ENCODE results near the gene CYB5R4.
"Not testable (repeated sequence)": the region's sequence is repeated elsewhere in the genome, so short reads cannot be mapped to it uniquely, and the experiment has no call there.

The CYB5R4 gene

DNA sequence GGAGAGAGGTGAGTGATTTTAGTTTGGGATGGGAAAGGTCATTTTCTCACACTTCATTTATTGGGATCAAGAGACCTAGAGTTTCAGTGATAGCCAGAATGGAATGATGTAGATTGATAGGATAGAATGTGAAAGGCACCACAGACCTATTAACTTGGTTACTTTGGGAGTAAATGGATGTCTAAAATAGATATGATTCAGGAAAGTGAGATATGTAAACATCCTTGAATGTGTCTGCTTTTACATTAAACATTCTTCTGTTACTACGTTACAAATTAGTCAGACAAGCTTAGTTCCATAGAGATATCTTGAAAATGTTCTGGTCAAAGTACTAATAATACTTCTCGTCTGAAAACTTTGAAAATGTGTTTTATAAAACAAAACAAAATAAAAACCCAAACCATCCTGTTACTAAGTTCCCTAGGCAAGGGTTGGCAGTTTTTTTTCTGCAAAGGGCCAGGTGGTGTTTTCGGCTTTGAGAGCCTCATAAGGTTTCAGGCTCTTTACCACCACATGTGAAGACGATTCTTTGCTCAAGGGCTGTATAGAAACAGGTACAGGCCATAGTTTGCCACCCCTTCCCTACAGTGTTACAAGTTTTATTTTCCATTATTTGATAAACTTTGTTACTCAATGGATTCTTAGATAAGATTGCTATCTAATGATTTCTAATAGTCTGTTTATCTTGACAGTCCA, 3.4 kb downstream of the CYB5R4 start:
- no peak for DNase-seq (ENCODE audit: low spot score)

DNA sequence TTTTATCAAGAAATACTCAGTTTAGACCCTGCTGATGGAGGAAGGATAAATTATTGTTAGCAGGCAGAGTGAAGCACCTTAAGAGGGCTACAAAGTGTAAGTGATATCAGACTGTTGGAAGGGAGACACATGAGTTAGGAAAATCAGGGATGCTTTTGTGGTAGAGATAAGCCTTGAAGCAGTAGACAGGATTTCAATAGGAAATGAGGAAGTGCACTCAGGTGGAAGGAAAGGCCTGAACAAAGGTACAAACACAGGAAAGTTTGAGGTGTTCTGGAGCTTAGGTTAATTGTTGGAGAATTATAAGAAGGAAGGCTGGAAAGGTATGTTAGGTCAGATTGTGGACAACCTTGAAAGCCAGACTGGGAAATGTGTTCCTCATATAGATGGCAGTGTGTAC, 7.6 kb downstream of the CYB5R4 start:
- DNase-seq (ENCODE audit: low spot score): no peak

DNA sequence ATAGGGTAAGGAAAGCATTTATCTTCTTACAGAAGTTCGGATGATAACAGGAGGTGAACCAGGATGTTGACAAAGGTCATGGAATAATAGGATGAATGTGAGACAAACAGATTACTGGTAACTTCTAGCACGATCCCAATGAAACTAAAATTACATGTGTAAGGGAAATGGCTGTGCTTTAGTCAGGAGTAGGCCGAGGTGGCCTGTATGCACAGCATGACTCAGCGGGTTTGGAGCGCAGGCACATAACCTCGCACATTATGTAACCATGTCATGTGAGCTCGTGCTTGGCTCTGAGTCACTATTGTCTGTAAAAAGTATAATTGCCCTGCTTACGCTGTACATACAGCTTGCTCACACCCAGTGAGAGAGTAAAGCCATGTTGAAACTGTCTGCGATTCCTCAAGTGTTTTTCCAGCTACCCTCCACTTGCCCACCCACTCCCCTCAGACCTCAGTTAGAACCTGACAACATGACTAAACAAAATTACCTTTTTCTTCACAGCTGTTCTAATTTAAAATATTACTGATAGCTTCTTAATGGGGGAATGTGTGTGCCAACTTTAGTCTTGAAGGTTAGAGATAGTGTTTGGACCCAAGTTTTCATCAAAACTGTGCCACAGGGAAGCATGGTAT, 8.2 kb downstream of the CYB5R4 start:
- peak; percentile 19 for DNase-seq (ENCODE audit: low spot score)

DNA sequence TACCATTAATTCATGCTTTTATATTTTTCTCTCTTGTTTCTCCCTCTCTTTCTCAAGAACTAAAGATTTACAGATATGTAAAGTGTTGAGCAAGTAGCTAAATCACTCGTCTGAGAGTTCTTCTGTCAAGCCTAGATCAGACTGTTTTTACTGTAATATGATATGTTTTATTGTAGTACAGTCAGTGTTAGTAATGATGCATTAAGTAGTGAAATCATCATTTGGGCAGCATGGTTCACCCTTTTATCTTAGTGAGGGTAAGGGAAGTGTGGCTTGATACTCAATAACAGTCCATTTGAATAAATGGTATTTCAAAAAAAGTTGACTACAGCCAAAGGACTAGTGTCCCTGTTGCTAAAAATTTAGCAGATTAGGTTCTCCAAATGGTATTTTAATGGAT, 9.2 kb downstream of the CYB5R4 start:
- no peak for DNase-seq (ENCODE audit: low spot score)

DNA sequence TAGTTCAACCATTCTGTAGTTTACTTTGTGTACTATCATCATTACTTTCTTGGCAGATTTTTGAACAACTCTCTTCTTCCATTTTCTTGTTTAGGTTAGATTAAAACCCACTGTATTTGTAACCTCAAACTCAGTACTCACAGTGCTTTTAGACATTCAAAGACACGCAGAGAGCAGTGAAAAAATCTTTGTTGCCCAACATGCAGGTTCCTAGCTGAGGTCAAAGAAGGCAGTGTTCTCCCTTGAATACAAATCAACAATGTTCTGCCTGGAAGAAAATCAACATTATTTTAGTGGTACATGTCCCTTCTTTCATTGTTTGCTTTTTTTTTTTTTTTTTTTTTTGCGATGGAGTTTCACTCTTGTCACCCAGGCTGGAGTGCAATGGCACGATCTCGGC, 11.2 kb downstream of the CYB5R4 start:
- DNase-seq (ENCODE audit: low spot score): no peak

DNA sequence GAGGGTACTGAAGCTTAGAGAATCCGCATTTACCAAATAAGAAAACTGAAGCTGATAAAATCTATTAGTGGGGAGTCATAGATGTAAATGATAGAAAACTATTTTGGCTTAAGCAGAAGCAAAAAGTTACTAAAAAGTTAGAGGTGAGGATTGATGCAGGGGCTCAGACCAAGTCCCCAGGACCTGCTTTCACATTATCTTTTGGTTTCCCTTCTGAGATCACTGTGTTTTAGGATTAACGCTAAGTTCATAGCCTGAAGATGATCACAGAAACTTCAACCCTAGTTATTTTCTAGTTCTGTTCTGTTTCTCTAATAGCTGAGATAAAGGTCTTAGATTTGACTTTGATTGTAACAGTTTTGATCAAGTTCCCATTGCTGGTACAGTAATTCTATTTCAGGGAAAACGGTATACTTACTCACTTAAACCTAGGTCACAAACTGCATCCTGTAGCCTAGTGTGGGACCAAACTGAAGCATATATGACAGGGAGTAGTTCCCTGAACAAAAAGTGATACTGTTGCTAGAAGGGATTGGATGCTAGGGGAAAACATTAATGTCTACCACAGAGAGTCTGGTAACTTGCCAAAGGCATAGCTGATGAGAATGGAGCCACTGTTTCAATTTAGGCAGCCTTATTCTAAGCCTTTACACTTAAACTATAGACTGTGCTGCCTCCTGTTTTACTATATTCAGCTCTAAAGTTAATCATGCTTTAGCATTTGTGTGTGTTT, 13.1 kb downstream of the CYB5R4 start:
- no peak for DNase-seq (ENCODE audit: low spot score)

DNA sequence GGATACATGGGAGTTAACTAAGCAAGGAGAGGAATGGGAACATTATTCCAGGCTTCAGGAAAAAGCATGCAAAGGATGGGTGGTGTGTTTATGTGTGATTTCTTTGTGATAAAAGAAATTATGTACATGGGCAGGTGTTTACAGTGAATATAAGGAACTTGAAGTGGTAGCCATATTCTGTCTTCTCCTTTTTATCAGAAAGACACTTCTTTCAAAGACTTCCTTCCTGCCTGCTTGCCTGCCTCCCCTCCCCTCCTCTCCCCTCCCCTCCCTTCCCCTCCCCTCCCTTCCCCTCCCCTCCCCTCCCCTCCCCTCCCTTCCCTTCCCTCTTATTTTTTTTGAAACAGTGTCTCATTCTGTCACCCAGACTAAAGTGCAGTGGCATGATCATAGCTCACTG, 14.4 kb downstream of the CYB5R4 start:
- no peak for DNase-seq (ENCODE audit: low spot score)

DNA sequence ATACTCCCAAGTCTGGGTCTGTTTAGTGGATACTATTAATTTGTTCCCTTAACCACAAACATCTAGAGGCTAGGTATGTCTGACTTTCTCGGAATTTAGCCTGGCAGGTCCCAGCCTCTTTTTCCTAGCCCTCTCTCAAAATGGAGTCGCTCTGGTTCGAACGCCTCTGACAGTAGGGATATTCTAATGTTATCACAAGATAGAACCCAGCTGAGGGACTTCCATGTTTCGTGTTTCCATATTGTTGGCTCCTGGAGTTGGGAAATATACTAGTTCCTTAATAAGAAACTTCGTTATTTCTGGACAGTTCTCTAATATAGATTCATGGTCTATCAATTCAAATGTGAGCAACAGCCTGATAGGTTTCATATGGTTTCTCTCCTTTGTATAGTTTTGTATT, 16.4 kb downstream of the CYB5R4 start:
- no peak for DNase-seq (ENCODE audit: low spot score)

DNA sequence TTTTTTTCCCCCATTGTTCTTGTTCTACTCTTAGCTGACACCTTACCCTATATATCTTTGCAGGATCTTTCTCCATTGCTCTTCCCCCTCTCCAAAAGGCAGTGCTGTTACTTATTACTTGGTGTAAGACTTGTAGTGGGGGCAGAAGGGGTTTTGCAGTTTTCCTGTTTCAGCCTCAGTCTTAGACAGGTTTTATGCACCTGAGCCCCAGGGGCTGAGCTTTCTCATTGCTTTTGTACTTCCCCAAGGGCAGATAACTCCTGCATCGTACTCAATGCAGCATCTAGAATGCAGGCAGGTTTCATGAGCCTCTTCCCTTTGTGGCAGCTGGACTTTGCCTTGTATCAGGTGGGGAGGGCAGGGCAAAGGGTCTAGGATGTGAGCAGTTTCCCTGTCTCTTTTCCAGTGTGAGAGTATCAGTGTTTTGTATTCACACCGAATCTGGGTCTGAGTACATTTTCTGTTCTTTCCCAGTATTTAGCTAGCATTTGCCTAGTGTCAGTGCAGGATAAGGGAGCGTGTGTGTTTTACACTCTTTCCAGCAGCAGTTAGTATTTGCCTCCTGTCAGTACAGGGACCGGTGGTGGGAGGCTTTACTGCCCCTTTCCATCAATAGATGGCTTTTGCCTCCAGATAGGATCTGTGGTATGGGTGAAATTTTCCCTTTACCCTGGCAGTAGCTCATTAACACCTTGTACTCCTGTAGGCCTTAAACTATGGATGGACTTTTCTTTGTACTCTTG, 19.6 kb downstream of the CYB5R4 start:
- no peak for DNase-seq (ENCODE audit: low spot score)

DNA sequence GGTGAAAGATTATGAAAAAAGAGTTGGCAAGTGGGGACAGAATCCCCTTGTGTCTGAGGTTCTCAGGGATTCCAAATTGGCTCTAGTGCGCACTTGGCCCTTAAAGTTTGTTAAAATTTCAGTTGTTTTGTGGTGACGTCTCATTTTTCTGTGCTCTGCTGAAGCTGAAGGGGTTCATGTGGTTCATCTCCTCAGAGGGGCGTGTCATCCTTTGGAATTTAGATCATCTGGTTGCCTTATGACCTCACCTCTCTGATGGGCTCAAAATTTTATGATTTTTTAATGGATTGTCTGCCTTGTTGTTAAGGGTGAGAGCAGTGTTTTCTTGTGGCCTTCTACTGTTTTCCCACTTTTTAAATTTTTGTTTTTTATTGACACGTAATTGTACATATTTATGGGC, 20.3 kb downstream of the CYB5R4 start:
- no peak for DNase-seq (ENCODE audit: low spot score)

DNA sequence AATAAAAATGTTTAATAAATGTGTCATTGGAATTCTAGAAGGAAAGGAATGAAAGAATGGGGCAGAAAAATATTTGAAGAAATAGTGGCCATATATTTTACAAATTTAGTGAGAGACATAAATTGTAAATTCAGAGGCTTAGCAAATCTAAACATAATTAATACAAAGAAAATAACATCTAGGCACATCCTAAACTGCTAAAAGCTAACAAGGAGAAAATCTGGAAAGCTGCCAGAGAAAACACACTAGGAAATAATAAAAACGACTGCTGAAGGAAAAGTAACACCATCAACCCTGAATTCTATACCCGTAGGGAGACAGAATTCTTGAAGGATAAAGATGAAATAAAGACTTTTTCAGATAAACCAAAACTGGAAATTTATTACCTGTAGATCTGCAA, 23.8 kb downstream of the CYB5R4 start:
- no peak for DNase-seq (ENCODE audit: low spot score)

DNA sequence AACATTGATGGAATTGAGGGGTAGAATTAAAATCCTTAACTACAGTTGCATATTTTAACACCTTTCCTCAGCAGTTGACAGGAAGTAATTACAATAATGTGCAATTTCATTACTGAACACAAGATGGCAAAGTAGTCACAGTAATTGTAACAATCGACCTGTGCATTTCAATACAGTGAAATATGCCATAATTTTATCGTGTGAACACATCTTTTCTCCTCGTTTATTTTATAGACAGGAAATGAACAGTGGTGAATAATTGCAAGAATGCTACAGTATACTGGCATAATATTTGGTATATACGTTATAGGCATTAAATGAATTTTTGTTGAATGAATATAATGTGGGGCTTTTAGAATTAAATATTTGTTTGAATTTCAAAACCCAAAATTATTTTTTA, 25.0 kb downstream of the CYB5R4 start:
- peak; percentile 46 for DNase-seq (ENCODE audit: low spot score)

DNA sequence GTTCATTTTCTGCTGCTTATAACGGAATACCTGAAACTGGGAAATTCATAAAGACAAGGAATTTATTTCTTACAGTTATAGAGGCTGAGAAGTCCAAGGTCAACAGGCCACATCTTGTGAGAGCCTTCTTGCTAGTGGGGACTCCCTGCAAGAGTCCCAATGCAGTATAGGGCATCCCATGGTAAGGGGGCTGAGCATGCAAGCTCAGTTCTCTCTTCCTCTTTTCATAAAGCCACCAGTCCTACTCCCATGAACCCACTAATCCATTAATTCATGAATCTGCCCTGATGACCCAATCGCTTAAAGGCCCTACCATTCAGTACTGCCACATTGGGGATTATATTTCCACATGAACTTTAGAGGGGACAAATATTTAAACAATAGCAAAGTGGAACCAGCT, 26.5 kb downstream of the CYB5R4 start:
- DNase-seq (ENCODE audit: low spot score): no peak

DNA sequence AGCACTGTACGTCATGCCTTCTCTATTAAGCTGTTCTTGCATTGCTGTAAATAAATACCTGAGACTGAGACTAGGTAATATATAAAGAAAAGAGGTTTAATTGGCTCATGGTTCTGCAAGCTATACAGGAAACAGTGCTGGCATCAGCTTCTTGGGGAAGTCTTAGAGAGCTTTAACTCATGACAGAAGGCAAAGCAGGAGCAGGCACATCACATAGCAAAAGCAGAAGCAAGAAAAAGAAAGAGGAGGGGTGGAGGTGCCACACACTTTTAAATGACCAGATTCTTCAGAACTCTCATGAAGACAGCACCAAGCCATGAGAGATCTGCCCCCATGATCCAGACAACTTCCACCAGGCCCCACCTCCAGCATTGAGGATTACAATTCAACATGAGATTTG, 30.1 kb downstream of the CYB5R4 start:
- no peak for DNase-seq (ENCODE audit: low spot score)

DNA sequence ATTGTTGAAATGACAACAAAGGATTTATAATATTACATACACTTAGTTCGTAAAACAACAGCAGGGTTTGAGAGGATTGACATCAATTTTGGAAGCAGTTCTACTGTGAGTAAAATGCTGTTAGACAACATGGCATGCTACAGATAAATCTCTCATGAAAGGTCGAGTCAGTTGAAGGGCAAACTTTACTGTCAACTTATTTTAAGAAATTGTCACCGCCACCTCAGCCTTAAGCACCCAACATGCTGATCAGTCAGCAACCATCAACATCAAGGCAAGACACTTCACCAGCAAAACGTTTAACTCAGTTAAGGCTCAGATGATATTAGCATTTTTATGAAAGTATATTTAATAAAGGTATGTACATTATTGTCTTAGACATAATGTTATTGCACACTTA, 31.0 kb downstream of the CYB5R4 start:
- DNase-seq (ENCODE audit: low spot score): no peak

DNA sequence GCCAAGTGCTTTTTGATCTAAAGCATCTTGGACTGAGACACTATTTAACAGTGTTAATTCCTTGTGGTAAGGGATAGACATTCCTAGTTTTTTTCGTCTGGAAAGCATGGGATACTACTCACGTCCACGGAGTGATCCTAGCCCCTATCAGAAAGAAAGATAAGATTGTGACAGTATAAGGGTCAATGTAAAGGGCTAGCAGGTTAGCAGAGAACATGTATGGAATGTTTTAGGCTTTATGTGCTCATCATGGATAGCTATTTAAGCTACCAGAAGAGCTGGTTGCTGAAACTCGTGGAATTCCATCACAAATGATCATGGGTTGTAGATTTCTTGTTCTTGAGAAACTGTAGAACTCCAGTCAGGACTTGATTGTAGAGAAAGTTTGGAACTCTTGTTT, 32.1 kb downstream of the CYB5R4 start:
- DNase-seq (ENCODE audit: low spot score): no peak

DNA sequence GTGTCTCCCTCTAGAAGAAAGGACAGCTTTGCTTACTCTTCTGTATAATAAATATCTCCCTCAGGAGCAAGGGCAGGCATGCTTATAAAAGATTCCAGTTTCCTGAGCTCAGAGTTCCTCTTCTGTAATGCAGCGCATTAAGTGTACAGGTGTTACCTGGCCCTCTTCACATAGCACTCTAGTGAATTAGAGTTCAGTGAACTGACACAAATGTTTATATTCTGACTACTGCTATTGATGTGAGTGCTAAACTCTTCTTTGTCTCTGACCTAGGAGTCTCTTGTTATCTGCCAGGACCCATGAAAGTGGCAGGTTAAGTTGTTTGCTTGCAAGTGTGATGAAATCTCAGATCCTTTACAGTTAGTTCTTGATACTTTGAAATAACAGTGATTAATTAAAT, 33.5 kb downstream of the CYB5R4 start:
- DNase-seq (ENCODE audit: low spot score): no peak

DNA sequence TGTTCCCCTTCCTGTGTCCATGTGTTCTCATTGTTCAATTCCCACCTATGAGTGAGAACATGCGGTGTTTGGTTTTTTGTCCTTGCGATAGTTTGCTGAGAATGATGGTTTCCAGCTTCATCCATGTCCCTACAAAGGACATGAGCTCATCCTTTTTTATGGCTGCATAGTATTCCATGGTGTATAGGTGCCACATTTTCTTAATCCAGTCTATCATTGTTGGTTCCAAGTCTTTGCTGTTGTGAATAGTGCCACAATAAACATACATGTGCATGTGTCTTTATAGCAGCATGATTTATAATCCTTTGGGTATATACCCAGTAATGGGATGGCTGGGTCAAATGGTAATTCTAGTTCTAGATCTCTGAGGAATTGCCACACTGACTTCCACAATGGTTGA, 37.6 kb downstream of the CYB5R4 start:
- not testable (repeated sequence) for DNase-seq (ENCODE audit: low spot score)

DNA sequence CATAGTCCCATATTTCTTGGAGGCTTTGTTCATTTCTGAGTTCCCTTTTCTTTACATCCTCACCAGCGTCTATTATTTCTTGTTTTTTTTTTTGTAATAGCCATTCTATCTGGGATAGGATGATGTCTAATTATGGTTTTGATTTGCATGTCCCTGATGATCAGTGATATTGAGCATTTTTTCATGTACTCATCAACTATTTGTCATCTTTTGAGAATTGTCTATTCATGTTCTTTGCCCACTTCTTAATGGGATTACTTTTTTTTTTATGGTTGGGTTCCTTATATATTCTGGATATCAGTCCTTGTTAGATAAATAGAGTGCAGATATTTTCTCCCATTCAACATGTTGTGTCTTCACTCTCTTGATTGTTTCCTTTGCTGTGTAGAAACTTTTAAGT, 42.1 kb downstream of the CYB5R4 start:
- no peak for DNase-seq (ENCODE audit: low spot score)

DNA sequence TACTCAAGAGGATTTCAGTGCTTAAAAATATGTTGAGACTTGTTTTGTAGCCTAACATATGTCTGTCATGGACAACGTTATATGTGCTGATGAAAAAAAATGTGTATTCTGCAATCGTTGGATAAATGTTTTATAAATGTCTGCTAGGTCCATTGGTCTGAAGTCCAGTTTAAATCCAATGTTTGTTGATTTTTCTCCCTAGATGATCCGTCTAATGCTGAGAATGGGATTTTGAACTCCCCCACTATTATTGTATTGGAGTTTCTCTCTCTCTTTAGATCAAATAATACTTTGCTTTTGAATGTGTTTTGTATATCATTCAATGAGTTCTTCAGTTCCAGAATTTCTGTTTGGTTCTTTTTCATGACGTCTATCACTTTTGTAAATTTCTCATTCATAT, 44.9 kb downstream of the CYB5R4 start:
- DNase-seq (ENCODE audit: low spot score): no peak

DNA sequence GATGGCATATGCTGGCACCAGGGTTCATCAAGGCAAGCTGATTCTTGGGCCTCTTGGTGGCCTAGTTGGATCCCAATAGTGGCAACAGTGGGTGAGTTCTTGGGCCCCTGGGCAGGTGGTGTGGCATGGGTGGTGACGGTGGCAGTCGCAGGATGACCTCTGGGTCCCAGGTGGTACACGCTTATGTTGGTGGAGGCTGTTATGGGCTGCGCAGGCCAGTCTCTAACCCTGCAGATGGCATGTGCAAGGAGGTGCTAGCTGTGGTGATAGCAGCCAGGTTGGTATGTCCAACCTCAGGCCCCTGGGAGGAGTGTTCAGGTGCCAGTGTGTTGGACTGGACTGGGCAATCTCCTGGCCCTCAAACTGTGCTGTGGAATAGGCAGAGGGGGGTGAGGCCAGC, 46.2 kb downstream of the CYB5R4 start:
- no peak for DNase-seq (ENCODE audit: low spot score)

DNA sequence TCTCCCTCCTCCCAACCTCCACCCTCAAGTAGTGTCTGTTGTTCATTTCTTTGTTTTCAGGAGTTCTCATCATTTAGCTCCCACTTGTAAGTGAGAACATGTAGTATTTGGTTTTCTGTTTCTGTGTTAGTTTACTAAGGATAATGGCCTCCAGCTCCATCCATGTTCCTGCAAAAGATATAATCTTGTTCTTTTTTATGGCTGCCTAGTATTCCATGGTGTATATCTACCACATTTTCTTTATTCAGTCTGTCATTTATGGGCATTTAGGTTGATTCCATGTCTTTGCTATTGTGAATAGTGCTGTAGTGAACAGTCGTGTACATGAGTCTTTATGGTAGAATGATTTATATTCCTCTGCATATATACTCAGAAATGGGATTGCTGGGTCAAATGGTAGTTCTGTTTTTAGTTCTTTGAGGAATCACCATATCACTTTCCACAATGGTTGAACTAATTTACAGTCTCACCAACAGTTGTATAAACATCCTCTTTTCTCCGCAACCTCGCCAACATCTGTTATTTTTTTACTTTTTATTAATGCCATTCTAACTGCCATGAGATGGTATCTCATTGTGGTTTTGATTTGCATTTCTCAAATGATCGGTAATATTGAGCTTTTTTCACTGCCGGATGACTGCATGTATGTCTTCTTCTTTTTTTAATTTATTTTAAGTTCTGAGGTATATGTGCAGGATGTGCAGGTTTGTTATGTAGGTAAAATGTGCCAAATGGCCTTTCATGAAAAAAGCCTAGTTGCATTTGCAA, 48.3 kb downstream of the CYB5R4 start:
- not testable (repeated sequence) for DNase-seq (ENCODE audit: low spot score)

All from SK-N-DZ (cell line).